Left forelimb (tissue), 1 donor: ENCODE results near the gene CHID1.

Experiments used
- DNase-seq: peaks from one replicate; pipeline ENCODE4 v3.0.0-alpha.2; 2018; ENCODE audit warnings: low spot score

CHID1 gene

DNA sequence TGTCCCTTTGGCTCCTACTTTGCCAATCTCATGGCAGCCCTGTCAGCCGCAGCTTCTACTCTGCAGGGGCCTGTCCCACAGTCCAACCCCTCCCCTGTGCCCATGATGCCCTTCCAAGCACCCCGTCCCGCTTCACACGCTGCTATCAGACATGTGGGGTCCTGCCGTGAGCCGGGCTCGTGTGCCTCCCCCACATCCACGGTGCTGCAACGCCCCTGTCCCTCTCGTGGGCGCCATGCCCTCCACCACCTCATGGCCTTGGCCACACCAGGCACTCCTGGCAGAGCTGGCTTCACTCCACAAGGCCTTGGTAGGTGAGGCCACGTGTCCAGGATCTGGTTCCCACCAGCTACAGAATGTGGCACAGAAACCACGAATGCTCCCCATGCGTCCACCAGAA lies 23.0 kb downstream of the CHID1 start:
- no peak for DNase-seq

DNA sequence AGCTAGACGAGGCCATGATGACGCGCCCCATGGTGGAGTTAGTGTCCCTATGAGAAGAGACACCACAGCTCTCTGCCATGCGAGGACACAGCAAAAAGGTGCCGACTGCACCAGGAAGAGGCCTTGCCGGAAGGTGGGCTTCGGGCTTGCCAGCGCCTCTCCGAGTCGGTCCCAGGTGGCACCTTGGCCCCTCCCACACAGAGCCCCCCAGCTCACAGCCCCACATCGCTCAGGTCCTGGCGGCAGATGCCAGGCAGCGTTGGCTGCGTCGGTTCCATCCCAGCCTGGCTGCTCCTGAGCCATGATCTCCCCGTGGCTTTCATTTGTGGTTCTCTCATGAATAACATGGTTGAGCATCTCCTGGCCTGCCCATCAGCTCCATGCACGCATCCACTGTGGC lies 24.0 kb downstream of the CHID1 start:
- DNase-seq = no peak

DNA sequence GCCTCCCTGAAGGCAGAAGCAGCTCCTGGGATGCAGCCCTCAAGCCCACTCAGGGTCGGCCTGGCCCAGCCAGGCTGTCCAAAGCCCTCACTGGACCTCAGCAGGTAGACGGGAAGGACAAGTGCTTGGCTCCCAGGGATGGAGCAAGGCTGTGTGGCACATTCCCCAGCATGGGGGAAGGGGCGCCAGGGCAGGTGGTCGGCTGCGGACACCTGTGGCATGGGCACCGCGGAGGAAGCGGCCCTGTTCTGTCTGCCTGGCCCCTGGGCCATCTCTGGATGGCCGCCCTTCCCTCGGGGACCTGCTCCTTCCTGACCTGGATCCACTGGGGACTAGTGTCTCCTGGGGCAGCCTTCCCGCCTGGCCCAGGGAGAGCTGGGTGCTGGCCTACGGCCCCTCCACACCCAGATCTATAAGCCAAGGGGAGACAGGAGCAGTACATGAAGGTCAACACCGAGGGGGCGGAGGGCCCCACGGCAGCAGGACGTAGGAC lies 26.0 kb downstream of the CHID1 start:
- DNase-seq = no peak

DNA sequence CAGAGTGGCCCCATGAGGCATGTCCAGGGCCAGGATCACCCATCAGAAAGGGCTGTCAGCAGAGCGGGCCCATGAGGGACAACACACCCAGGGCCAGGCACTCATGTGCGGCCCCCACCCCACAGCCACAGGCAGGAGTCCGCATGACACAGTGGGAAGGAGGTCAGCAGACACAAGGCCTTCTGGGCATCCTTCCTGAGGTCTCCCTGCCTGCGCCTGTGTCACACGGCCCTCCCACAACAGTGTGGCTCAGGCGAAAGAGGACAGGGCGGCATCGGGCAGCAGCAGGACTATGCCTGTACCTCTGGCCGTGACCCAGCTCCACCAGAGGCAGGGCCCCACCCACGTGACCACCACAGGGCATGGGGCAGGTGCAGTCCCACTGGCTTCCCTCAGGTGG lies 27.1 kb downstream of the CHID1 start:
- no peak for DNase-seq

DNA sequence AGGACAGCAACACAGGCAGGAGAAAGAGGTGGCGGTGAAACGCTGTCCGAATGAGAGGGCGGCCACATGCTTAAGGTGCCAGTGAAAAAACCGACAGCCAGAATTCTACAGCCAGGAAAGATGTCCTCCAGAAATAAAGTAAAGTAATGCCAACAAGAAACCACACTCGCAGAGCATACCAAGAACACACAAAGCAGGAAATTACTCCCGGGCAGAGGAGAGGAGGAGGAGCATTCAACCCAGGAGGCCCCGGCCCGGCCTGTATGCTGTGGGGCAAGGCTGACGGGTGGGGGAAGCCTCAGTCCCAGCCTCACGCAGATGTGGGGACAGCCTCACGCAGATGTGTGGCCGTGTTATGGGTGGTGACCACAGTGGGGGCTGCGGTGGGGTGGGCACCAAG lies 28.0 kb downstream of the CHID1 start:
- DNase-seq = no peak

DNA sequence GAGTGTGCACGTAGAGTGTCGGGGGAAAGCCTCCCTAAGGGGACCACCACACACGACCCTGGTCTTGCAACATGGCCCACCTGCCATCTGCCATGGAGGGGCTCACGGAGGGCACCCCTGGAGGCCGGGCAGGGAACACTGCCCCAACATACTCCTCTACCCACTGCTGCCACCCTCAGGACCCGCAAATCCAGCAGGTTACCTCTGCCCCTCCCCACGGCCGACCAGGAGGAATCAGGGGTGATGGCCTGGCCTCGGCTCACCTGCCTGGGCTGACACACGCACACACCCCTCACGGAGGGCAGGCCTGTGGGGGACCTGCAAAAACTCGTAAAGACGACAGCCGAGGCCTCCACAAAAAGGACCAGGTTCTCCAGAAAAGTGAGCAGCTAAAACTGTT lies 30.2 kb downstream of the CHID1 start:
- DNase-seq = no peak

DNA sequence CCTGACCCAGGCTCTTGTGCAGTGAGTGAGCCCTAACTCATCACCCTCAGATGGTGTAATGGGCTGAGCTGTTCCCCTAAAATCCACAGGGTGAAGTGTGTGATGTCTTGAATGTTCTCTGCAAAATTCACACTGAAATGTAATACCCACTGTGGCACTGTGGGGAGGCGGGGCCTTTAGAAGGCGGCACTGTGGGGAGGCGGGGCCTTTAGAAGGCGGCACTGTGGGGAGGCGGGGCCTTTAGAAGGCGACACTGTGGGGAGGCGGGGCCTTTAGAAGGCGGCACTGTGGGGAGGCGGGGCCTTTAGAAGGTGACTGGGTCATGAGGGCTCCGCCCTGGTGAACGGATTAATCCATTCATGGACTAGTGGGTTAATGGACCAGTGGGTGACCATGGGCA lies 33.0 kb downstream of the CHID1 start:
- DNase-seq = no peak

DNA sequence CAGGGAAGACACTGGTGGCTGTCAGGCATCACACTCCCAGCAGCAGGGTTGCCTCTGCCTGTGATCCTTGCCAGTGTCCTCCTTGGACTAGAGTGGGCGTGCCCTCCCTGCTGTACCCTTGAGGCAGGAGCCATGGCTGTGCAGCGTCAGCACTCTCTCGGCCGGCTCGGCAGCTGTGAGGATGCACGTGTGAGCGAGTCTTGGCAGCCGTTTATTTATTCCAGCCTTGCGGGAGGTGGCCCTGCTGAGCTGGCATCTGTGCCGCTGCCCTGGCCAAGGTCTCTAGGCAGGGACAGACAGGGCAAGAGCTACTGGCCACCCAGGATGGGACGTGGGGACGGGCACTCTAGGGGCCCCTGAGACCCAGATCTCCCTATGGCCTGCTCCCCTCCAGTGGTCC lies 34.1 kb downstream of the CHID1 start:
- no peak for DNase-seq

DNA sequence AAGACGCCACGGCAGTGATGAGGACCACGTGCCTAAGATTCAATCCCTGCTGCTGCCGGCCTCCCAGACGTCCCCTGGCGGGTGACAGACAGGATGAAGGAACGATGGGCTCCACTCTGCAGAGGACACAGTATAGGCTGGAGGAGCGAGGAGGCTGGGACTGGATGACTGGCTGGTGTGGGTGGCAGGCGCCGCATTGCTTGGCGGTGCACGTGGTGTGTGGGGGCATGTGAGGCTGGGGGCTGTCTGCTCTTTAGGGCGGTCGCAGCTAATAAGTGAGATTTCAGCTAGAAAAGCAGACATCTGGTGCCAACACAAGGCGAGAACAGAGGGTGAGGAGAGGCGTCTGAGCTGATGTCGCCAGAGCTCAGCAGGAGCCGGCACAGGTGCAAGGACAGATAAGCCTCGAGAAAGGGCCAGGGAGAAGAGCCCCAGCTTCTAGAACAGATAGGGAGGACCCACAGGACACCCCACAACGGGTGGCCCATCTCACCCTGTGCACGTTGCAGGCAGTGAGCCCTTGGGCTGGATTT lies 34.8 kb downstream of the CHID1 start:
- no peak for DNase-seq

DNA sequence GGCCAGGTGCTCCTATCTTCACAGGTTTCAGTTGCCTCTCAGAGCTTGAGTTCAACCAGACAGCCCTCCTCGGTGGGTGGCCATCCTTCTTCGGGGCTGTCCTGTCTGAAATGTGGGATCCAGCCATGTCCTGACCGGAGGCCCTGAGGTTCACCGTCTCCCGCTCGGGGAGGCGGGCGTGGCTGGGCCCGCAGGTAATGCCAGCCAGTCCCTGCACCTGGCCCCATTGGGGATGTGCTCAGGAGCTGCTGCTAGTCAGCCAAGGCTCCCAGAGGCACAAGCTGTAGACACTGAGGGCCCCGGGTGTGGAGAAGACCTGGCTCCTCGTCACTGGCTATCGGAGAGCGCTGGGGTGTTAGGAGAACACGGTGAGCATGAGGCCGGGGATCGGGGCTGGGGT lies 35.4 kb downstream of the CHID1 start:
- no peak for DNase-seq

DNA sequence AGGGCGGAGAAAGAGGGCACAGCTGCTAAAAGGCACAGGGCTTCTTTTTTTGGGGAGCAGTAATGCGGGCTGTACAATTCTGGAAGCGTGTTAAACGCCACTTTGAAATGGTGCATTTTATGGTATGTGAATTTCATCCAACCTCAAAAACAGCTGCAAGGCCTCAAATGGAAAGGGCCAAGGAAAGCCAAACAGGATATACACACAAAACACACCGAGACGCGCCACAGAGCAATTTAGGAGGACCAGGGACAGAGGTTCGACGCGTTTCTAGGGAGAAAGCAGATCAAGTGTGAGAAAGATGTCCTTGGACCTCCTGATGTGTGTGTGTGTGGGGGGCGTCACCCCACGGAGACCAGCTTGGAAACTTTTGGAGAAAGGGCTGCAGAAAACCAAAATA lies 36.9 kb downstream of the CHID1 start:
- DNase-seq = no peak

DNA sequence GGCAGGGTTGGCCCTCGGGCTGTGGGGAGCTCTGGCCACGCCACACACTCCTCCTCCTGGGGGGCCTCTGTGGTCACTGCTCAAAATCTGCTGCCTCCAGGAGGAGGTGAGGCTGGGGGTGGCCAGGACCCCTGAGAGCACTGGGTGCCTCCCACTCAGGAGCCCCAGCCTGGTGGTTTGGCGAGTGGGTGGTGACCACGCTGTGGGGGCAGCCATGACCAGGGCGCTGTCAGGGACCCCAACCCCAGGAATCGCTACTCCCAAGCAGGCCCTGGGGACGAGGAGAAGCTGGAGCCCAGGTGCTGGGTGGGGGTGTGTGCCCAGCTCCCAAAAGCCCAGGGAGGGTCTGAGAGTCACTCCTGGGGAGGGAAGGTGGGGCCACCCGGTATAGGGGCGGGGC lies 37.8 kb downstream of the CHID1 start:
- no peak for DNase-seq

DNA sequence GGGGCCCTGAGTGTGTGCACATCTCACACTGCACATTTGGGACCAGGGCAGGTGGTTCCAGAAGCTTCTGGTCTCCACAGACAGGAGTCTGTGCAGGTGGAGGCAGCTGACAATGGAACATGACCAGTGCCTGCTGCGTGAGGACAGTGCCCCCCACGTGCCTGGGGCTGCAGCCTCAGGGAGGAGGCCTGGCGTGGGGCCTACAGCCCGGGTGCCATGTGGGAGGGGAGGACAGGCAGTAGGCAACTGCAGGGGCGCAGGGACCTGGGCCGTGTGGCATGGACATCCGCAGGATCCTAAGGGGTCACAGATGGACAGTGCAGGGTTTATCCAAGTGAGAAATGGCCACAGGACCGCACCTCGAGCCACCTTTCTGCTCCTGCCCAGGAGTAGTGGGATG lies 39.1 kb downstream of the CHID1 start:
- DNase-seq = no peak

DNA sequence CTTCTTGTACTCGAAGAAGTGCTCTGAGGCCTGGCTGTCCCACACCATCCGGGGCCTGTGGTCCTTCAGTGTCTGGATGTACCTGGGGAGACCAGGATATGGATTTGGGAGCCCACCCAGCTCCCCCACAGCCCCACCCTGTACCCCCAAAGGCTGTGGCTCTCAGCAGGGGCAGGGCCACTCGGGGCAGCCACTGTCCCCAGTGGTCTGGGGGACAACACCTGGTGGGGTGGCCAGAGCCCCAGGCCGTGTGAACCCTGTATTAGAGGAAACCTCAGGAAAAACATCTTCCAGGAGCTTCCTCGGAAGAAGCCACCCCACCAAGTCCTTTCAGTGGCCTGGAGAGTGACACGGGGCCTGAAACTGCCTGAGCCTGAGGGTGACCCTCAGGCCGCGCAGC lies 40.2 kb downstream of the CHID1 start:
- DNase-seq = no peak

DNA sequence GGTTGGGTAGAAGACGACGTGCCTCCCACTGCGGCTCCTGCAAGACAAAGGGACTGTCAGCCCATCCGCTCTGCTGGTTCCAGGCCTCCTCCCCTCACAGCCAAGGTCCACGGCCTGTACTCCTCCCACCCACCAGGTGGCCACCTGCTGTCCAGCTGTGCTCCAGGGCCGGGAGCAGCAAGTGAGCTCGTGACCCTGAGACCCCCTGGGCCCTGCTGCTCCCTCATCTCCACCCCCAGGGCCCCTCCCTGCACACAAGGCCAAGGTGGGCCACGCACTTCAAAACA lies 40.5 kb downstream of the CHID1 start:
- no peak for DNase-seq

DNA sequence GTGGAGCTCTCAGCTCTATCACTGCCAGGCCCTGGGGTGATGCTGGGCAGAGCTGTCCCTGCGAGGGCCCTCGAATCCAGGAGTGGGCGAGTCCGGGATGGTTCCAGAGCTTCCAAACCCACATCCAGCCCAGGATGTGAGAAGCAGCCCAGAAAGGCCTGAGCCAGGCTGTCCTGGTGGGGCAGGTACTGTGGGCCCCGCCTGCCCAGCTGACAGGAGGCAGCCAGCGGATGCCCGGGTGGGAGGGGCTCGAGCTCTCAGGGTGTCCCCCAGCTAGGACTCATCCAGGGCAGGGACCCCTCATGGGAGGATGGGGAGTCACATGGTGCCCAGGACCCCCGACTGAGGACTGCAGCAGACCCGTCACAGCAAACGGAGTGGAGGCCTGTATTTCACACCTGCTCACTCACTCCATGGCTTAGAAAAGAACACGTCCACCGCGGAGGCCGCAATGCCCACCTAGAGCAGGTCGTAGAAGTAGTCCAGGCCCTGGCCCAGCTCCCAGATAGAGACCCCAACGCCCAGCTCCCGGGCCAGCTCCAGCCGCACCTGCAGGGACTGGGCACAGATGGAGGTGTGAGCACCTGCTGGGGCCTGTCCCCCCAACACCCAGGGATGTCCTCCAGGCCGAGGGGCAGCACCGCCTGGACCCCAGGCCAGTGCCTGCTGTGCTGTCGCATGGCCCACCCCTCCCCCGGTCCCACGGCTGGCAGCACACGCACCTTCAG lies 41.0 kb downstream of the CHID1 start:
- no peak for DNase-seq

DNA sequence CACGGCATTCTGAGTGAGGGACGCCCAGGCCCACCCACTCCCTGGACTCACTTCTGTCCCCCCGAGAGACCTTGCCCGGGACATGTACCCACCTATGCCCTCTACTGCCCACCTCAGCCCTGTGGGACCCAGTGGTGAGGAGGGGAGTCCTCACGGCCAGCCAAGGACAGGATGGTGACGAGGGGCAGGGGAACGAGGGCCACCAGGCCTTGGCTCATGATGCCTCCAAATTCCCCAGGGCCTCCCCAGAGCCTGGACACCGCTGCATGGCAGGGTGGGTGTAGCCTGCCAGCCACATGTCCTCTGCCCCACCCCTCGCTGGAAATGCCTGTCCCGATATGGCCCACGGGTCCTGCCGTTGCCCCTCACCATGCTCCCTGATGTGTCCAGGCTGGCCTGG lies 41.8 kb downstream of the CHID1 start:
- DNase-seq = no peak

DNA sequence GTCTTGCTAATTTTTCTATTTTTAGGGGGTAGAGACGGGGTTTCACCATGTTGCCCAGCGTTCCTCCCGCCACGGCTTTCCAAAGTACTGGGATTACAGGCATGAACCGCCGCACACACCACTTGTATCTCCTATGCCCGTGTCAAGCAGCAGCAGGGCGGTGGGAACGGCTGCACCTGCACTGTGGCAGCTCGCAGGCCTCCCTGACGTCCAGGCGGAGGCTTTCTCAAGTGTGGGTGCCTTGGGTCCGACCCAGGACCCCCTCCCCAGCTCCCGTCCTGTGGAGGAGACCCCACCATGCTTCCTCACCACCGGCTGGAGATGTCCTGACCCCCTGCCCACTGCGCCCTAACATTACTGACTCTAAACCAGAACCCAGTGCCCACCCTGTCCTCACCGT lies 42.2 kb downstream of the CHID1 start:
- DNase-seq = no peak

DNA sequence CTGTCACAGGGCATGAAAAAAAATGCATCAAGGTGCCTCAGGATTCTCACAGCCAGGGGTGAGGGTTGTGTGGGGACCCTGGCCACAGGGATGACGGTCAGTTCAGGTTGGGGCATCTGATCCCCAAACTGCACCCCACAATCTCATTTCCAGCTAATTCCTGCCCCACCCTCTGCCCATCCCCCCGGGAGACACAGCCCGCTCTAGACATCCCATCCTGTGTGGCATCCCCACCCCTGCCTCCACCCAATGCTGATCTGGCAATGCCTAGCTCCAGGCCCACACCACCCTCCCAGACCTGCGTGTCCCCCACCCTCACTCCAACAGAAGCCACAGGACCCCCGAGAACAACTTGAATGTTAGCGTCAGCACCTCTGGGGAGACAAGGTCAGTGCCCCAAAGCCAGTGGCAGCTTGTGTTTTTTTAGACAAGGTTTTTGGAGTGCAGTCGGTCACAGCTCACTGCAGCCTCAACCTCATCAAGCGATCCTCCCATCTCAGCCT lies 42.7 kb downstream of the CHID1 start:
- DNase-seq = no peak

DNA sequence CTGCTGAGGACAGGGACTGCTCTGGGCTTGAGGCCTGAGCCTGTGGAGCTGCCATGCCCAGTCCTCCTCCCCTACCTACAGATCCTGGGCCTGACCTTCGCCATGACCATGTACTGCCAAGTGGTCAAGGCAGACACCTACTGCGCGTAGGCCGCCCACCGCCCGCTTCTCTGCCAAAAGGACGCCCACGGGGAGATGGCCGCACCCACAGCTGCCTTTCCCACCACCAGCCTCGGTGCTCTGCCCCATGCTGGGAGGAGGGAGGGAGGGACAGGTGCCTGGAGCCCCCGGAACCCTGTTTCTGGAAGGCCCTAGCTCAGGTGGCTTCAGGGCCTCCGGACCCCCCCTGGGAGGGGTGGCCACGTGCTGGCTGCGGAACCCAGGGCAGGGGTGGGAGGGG lies 44.1 kb downstream of the CHID1 start:
- DNase-seq = no peak

DNA sequence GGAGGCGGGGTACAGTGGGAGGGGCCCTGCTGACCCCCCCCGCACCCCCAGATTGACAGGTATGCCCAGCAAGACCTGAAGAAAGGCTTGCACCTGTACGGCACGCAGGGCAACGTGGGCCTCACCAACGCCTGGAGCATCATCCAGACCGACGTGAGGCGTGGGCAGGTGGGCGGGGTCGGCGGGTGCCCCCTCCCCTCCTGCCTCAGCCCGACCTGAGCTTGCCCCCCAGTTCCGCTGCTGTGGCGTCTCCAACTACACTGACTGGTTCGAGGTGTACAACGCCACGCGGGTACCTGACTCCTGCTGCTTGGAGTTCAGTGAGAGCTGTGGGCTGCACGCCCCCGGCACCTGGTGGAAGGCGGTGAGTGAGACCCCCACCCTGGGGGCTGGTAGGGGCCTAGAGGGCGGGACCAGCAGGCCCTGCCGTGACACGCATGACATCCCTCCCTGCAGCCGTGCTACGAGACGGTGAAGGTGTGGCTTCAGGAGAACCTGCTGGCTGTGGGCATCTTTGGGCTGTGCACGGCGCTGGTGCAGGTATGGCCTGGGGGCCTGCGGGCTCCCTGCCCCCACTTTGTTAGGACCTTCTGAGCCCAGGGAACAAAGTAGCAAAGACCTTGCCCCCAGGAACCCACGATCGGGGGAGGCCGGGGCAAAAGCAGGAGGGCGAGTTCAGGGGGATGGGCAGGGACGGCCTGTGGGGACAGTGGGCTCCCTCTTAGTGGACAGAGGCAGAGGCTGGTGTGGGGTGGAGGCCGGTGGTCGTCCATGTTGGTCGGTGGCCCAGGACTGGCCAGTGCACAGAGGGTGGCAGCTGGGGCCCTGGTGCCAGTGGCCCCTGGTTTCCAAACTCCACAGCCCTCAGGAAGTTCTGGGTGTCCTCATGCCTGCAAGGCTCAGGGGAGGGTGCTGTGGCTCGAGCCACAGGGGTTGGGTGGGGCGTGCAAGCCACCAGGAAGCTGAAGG lies 44.9 kb downstream of the CHID1 start:
- DNase-seq = no peak

DNA sequence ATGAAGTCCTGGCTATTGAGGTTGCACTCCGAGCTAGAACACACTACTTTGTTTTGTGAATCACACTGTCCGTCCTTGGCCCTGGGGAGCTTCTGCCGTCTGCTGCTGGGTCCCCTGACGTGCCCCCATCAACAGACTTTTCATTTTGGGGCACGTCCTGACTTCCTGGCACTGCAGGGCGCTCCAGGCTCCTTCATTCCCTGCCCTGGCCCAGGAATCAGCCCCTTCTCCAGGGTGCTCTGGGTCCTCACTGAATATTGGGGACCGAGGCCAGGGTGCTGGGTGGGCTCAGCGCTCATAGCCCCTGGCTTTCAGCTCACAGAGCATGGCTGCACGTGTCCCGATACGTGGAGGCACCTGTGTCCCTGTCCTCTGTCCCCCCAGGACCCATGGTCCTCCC lies 45.7 kb downstream of the CHID1 start:
- no peak for DNase-seq
